ENCODE results near the gene ARHGAP45.
A peak's percentile ranks its signal among the peaks of the same experiment; 100 is the strongest.
"Not testable (repeated sequence)": the region's sequence is repeated elsewhere in the genome, so short reads cannot be mapped to it uniquely, and the experiment has no call there.

ARHGAP45 gene

GRCh38 chr19:1126984-1127760 lies 60.2 kb downstream of the ARHGAP45 start:
- no peak overlapping the region for H3K4me3 ChIP-seq (ENCODE audit: control insufficient read depth, low read depth, low read length)
- DNase-seq (ENCODE audit: low read depth) = no peak

GRCh38 chr19:1128106-1128505 lies 61.1 kb downstream of the ARHGAP45 start:
- no peak overlapping the region for H3K4me3 ChIP-seq (ENCODE audit: control insufficient read depth, low read depth, low read length)
- no peak for TF ChIP-seq CTCF (conservative IDR thresholded peaks at IDR 0.05; ENCODE audit: control insufficient read depth, insufficient read depth, low read depth, low read length)
- no peak for DNase-seq (ENCODE audit: low read depth)

More at GRCh38 chr19:1126984-1127760, 60.2 kb downstream of the ARHGAP45 start:
- no peak for TF ChIP-seq CTCF (conservative IDR thresholded peaks at IDR 0.05; ENCODE audit: control insufficient read depth, insufficient read depth, low read depth, low read length)

DNA sequence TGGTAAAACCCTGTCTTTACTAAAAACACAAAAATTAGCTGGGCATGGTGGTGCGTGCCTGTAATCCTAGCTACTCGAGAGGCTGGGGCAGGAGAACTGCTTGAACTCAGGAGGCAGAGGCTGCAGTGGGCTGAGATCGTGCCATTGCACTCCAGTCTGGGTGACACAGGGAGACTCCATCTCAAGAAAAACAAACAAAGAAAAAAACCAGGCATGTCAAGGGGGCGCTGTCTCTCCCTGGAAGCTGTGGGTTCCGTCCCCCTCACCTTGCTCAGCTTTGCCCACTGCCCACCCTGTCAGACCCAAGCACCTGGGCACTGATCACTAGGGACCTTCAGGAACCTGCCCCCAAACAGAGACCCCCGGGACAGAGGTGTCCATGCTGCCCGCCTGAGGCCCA lies 62.1 kb downstream of the ARHGAP45 start:
- not testable (repeated sequence) for DNase-seq (ENCODE audit: low read depth); H3K4me3 ChIP-seq (ENCODE audit: control insufficient read depth, low read depth, low read length)

DNA sequence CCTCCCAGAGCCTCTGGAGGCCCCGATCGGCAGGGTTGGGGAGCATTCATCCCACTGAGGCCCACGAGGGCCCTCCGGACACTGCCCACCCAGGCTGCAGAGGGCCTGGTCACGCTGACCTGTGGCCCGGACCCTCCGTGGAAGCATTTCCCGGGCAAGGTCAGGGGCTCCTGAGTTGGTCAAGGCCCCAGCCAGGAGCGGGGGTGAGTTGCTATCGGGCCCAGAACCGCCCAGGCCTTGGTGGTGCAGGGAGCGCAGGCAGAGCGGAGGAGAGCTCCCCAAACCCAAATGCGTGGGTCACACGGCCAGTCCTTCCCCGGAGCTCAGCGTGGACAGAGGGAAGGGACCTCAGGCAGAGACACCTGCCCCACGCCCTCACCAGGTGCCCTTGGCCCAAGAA lies 62.6 kb downstream of the ARHGAP45 start:
- no peak for TF ChIP-seq CTCF (conservative IDR thresholded peaks at IDR 0.05; ENCODE audit: control insufficient read depth, insufficient read depth, low read depth, low read length)
- no peak overlapping the region for H3K4me3 ChIP-seq (ENCODE audit: control insufficient read depth, low read depth, low read length)

DNA sequence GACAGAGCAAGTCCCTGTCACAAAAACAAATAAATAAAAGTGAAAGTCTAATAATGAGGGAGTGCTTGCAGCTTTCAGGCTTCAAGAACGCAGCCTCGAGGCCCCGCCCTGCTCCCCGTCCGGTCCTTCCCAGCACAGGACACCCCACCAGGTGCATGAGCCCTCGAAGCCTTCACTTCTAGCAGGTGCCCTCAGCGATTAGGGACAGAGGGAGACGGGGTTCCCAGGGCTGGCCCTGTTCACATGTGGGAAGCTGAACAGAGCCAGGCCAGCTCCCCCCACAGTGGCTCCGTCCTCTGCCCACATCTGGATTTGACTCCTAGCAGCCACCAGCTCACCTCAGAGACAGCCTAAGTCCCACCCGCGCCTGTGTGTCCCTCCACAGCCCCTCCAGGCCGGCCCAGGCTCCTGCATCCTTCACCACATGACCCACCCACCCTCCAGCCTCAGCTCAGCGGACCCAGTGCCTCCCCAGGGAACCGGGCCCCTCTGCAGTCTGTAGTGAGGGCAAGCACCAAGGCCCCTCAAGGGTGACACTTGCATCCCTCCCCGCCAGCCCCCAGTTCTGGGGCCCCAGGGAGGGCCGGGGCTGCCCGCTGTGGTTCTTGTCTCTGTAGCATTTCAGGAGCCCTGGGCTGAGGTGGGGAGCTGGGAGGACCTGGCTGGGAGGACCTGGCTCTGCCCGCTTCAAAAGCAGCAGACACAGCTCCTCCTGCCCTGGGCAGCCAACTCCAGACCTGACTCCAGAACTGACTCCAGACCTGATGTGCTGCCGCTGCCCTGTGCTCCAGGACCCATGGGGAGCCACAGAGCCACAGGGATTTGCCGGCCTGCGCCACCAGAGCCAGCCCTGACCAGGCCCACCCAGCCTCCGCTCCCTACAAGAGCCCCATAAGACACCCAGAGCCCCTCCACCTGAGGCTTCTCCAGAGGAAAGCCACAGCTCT lies 64.1 kb downstream of the ARHGAP45 start:
- H3K4me3 ChIP-seq (ENCODE audit: control insufficient read depth, low read depth, low read length) = peak overlapping the region; percentile 57
- no peak for DNase-seq (ENCODE audit: low read depth)
- no peak for TF ChIP-seq CTCF (conservative IDR thresholded peaks at IDR 0.05; ENCODE audit: control insufficient read depth, insufficient read depth, low read depth, low read length)

More for the DNA sequence above, 62.6 kb downstream of the ARHGAP45 start:
- no peak for DNase-seq (ENCODE audit: low read depth)

GRCh38 chr19:1131718-1132551 lies 65.0 kb downstream of the ARHGAP45 start:
- H3K4me3 ChIP-seq (ENCODE audit: control insufficient read depth, low read depth, low read length) = peak overlapping the region; percentile 57
- no peak for TF ChIP-seq CTCF (conservative IDR thresholded peaks at IDR 0.05; ENCODE audit: control insufficient read depth, insufficient read depth, low read depth, low read length)

More at GRCh38 chr19:1131718-1132551, 65.0 kb downstream of the ARHGAP45 start:
- DNase-seq (ENCODE audit: low read depth) = peak; percentile 87

All from fibroblast of mammary gland (primary cell).